Transverse colon (tissue), 4 donors: ENCODE measurements around the gene C1QTNF1.

Source experiments
- EP300 ChIP-seq: sonication (generic); formaldehyde crosslinking; IDR thresholded peaks from one replicate; pipeline ENCODE4 v1.6.1; 2017; ENCODE audit warnings: antibody characterized with exemption, low read depth
- POLR2A ChIP-seq: fragments of 450-650 bp; IDR thresholded peaks from one replicate; pipeline ENCODE4 v1.6.1; 2016; ENCODE audit warnings: antibody characterized with exemption, mild to moderate bottlenecking, moderate library complexity
- POLR2AphosphoS5 ChIP-seq, 3 donors: sonication (generic); formaldehyde crosslinking; IDR thresholded peaks; one replicate each; pipeline ENCODE4 v1.6.1; 2016; ENCODE audit warnings: antibody characterized with exemption in 3 of 3
- TF ChIP-seq, protein P1 (sequence below), 5 experiments: fragments of 200-600 bp in 3 of 5; fragments of 450-650 bp in 2 of 5; sonication (generic) in 3 of 5; IDR thresholded peaks; 1 replicate in 2 of 5; 2 replicates in 3 of 5; pipeline ENCODE4 v1.5.1; 2016 to 2017; ENCODE audit warnings: antibody characterized with exemption in 5 of 5, inconsistent platforms in 3 of 5, mild to moderate bottlenecking in 2 of 5, moderate library complexity in 1 of 5

DNA sequence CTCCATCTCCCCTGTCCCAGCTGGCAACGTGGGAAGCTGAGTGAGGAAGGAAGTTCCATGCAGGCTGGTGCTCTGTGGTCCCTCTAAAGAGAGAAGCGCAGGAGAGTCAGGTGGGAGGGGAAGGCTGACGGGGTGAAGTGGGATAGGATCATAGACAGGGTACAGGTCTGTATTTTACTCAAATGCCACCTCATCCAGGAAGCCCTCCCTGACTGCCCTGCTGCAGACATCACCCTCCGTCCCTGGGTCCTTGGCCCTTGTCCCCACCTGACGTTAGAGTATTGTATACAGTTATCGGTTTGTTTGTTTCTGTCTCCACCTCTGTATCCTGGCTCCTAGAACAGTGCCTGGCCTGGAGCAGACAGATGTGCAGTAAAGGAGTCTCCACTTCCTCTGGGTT is 26.1 kb upstream of the C1QTNF1 start:
- TF ChIP-seq, protein P1, sequence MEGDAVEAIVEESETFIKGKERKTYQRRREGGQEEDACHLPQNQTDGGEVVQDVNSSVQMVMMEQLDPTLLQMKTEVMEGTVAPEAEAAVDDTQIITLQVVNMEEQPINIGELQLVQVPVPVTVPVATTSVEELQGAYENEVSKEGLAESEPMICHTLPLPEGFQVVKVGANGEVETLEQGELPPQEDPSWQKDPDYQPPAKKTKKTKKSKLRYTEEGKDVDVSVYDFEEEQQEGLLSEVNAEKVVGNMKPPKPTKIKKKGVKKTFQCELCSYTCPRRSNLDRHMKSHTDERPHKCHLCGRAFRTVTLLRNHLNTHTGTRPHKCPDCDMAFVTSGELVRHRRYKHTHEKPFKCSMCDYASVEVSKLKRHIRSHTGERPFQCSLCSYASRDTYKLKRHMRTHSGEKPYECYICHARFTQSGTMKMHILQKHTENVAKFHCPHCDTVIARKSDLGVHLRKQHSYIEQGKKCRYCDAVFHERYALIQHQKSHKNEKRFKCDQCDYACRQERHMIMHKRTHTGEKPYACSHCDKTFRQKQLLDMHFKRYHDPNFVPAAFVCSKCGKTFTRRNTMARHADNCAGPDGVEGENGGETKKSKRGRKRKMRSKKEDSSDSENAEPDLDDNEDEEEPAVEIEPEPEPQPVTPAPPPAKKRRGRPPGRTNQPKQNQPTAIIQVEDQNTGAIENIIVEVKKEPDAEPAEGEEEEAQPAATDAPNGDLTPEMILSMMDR (IDR thresholded peaks at IDR 0.05), result no peak
- TF ChIP-seq POLR2A, result no peak
- TF ChIP-seq EP300, result no peak
- TF ChIP-seq POLR2AphosphoS5 (IDR thresholded peaks at IDR 0.05), result no peak
